ENCODE measurements around the gene CYB561.

DNA sequence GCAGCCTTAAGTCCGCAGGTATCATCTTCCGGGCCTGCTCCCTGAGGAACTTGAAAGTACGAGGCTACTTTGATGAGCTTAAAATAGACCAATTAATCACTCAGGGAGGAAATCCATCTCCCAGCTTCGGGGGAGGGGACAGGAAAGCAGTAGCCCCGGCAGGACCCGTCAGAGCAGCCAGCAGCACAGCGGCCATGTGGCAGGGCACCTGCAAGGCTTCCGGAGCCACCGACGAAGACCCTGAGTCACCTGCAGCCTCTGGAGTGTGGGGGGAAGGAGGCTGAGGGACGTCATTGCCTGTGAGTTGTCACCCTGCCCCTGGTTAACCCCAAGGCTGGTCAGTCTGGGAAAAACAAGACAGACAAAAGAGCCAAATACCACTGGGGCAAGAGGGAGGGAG is 4.4 kb upstream of the CYB561 start:
- TF ChIP-seq, protein P1, sequence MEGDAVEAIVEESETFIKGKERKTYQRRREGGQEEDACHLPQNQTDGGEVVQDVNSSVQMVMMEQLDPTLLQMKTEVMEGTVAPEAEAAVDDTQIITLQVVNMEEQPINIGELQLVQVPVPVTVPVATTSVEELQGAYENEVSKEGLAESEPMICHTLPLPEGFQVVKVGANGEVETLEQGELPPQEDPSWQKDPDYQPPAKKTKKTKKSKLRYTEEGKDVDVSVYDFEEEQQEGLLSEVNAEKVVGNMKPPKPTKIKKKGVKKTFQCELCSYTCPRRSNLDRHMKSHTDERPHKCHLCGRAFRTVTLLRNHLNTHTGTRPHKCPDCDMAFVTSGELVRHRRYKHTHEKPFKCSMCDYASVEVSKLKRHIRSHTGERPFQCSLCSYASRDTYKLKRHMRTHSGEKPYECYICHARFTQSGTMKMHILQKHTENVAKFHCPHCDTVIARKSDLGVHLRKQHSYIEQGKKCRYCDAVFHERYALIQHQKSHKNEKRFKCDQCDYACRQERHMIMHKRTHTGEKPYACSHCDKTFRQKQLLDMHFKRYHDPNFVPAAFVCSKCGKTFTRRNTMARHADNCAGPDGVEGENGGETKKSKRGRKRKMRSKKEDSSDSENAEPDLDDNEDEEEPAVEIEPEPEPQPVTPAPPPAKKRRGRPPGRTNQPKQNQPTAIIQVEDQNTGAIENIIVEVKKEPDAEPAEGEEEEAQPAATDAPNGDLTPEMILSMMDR (conservative IDR thresholded peaks at IDR 0.05; ENCODE audit: low read length), result no peak
- TF ChIP-seq EZH2phosphoT487 (IDR thresholded peaks at IDR 0.05; ENCODE audit: borderline replicate concordance), result no peak

Data from Loucy (cell line).